GM12878 (cell line): ENCODE results near the gene TRIP4. TPM values are rescaled to one million over a fixed set of nuclear protein-coding genes. Genes with fewer than 3 reads are reported as not detected.

Experiments
- CHD4 ChIP-seq: fragments of 200-600 bp; sonication (generic); IDR thresholded peaks from 2 replicates; pipeline ENCODE4 v1.6.1; 2016; ENCODE audit warnings: mild to moderate bottlenecking
- CREM ChIP-seq: IDR thresholded peaks from 2 replicates; pipeline ENCODE4 v1.6.1; 2014; ENCODE audit warnings: antibody characterized with exemption, low read depth
- GATAD2B ChIP-seq: fragments of 450-650 bp; conservative IDR thresholded peaks from 2 replicates; pipeline ENCODE4 v1.6.1; 2017; ENCODE audit warnings: low read depth, mild to moderate bottlenecking, moderate library complexity
- HDAC2 ChIP-seq: fragments of 200-600 bp; sonication (generic); IDR thresholded peaks from 2 replicates; pipeline ENCODE4 v1.6.1; 2017
- IKZF2 ChIP-seq, 2 experiments: fragments of 450-650 bp; IDR thresholded peaks; 2 replicates each; pipeline ENCODE4 v1.6.1; 2017; ENCODE audit warnings: mild to moderate bottlenecking in 2 of 2, moderate library complexity in 2 of 2
- KAT2A ChIP-seq: conservative IDR thresholded peaks from 2 replicates; pipeline ENCODE4 v1.6.1; 2011; ENCODE audit warnings: low read depth, low read length; ENCODE audit not compliant: control insufficient read depth
- MEF2A ChIP-seq: IDR thresholded peaks from 2 replicates; pipeline ENCODE4 v1.6.1; 2011; ENCODE audit warnings: low read depth, mild to moderate bottlenecking, low read length, moderate library complexity; ENCODE audit not compliant: insufficient read depth
- POLR2AphosphoS2 ChIP-seq: IDR thresholded peaks from 2 replicates; pipeline ENCODE4 v1.6.1; 2011; ENCODE audit warnings: low read depth, mild to moderate bottlenecking, low read length, improper control_type of control experiment, moderate library complexity
- SIN3A ChIP-seq: IDR thresholded peaks from 2 replicates; pipeline ENCODE4 v1.6.1; 2012; ENCODE audit warnings: low read depth, low read length, improper control_type of control experiment
- SP1 ChIP-seq: IDR thresholded peaks from one replicate; pipeline ENCODE4 v1.6.1; 2011; ENCODE audit warnings: low read depth, low read length
- SPI1 ChIP-seq: IDR thresholded peaks from 2 replicates; pipeline ENCODE4 v1.6.1; 2011; ENCODE audit warnings: low read depth, mild to moderate bottlenecking, low read length, moderate library complexity, borderline replicate concordance; ENCODE audit not compliant: insufficient read depth
- STAT3 ChIP-seq: IDR thresholded peaks from 2 replicates; pipeline ENCODE4 v1.6.1; 2011; ENCODE audit warnings: low read depth, low read length, improper control_type of control experiment
- SUPT20H ChIP-seq: IDR thresholded peaks from 2 replicates; pipeline ENCODE4 v1.6.1; 2011; ENCODE audit warnings: low read depth, mild to moderate bottlenecking, low read length, moderate library complexity, borderline replicate concordance; ENCODE audit not compliant: control insufficient read depth
- SUZ12 ChIP-seq: fragments of 200-600 bp; sonication (generic); IDR thresholded peaks from one replicate; pipeline ENCODE4 v1.6.1; 2018; ENCODE audit warnings: antibody characterized with exemption, mild to moderate bottlenecking; ENCODE audit not compliant: unreplicated experiment
- TARDBP ChIP-seq: IDR thresholded peaks from 2 replicates; pipeline ENCODE4 v1.6.1; 2016; ENCODE audit warnings: borderline replicate concordance
- USF1 ChIP-seq: IDR thresholded peaks from 2 replicates; pipeline ENCODE4 v1.6.1; 2011; ENCODE audit warnings: borderline replicate concordance, low read depth, mild to moderate bottlenecking, moderate library complexity, mixed read lengths, low read length; ENCODE audit not compliant: insufficient read depth; ENCODE audit errors: extremely low read length
- ZBTB4 ChIP-seq: fragments of 450-650 bp; formaldehyde crosslinking; IDR thresholded peaks from 2 replicates; pipeline ENCODE4 v1.4.0; 2022; ENCODE audit warnings: mild to moderate bottlenecking, moderate library complexity
- ZNF274 ChIP-seq: IDR thresholded peaks from one replicate; pipeline ENCODE4 v1.8.0; 2011; ENCODE audit not compliant: insufficient read length, insufficient read depth
- ZZZ3 ChIP-seq: IDR thresholded peaks from 2 replicates; pipeline ENCODE4 v1.6.1; 2011; ENCODE audit warnings: low read depth; ENCODE audit not compliant: control insufficient read depth, insufficient read length
- polyA plus RNA-seq, 11 experiments: library from polyadenylated mRNA; depleted of rRNA in 4 of 11; unstranded in 6 of 11; stranded (reverse) in 5 of 11; fragments of >200 nt; fragmentation: Nextera tagmentation in 4 of 11; fragmentation: Illumina TruSeq in 1 of 11; extraction: Ambion mirVana in 4 of 11; extraction: Trizol in 1 of 11; gene quantifications; 1 replicate in 1 of 11; 2 replicates in 10 of 11; pipeline versions ENCODE4 v1.2.1 to v1.2.3, GENCODE V29; 2011 to 2016; ENCODE audit warnings: inconsistent platforms in 2 of 11, missing spikeins in 2 of 11, low read depth in 1 of 11
- total RNA-seq, 4 experiments: library from RNA; depleted of rRNA in 3 of 4; stranded (reverse); fragments of >200 nt in 3 of 4; fragmentation: Illumina TruSeq in 1 of 4; extraction: Trizol in 1 of 4; gene quantifications; 2 replicates each; pipeline versions ENCODE4 v1.2.1 to v1.2.3, GENCODE V29; 2013 to 2021
- TF ChIP-seq, protein P1 (sequence below): fragments of 150-350 bp; IDR thresholded peaks from 2 replicates; pipeline ENCODE4 v1.6.1; 2014; ENCODE audit warnings: mild to moderate bottlenecking, low read depth, low read length
- TF ChIP-seq, protein P2 (sequence below): IDR thresholded peaks from 2 replicates; pipeline ENCODE4 v1.6.1; 2011; ENCODE audit warnings: low read depth, mild to moderate bottlenecking, low read length, moderate library complexity, borderline replicate concordance; ENCODE audit errors: extremely low read depth
- TF ChIP-seq, protein P3 (sequence below): fragments of 450-650 bp; IDR thresholded peaks from 2 replicates; pipeline ENCODE4 v1.6.1; 2018; ENCODE audit warnings: mild to moderate bottlenecking, low read depth, moderate library complexity; ENCODE audit not compliant: partially characterized antibody

Gene TRIP4
- total and polyA plus RNA-seq, 10 of the 15 experiments (the other 5 are each of a cell fraction or from before 2014, with no cell fraction given), result 6.4 to 24.5 (median 20.0) TPM

- no peak for TF ChIP-seq ZBTB4 (CRISPR knock-in tag)
- TF ChIP-seq SIN3A, result peak; percentile 99
- TF ChIP-seq, protein P1, sequence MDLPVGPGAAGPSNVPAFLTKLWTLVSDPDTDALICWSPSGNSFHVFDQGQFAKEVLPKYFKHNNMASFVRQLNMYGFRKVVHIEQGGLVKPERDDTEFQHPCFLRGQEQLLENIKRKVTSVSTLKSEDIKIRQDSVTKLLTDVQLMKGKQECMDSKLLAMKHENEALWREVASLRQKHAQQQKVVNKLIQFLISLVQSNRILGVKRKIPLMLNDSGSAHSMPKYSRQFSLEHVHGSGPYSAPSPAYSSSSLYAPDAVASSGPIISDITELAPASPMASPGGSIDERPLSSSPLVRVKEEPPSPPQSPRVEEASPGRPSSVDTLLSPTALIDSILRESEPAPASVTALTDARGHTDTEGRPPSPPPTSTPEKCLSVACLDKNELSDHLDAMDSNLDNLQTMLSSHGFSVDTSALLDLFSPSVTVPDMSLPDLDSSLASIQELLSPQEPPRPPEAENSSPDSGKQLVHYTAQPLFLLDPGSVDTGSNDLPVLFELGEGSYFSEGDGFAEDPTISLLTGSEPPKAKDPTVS, result peak; percentile 77; the same call in 1 of the 2 replicates
- TF ChIP-seq HDAC2, result no peak
- peak; percentile 63 to 81; a peak in 3 of 4 replicates for TF ChIP-seq IKZF2 (IDR thresholded peaks at IDR 0.05)
- no peak for TF ChIP-seq CHD4
- no peak for TF ChIP-seq SUZ12
- TF ChIP-seq GATAD2B, result peak; percentile 74
- TF ChIP-seq, protein P2, sequence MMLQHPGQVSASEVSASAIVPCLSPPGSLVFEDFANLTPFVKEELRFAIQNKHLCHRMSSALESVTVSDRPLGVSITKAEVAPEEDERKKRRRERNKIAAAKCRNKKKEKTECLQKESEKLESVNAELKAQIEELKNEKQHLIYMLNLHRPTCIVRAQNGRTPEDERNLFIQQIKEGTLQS, result no peak
- peak; percentile 89 for TF ChIP-seq POLR2AphosphoS2
- no peak for TF ChIP-seq ZNF274
- TF ChIP-seq, protein P3, sequence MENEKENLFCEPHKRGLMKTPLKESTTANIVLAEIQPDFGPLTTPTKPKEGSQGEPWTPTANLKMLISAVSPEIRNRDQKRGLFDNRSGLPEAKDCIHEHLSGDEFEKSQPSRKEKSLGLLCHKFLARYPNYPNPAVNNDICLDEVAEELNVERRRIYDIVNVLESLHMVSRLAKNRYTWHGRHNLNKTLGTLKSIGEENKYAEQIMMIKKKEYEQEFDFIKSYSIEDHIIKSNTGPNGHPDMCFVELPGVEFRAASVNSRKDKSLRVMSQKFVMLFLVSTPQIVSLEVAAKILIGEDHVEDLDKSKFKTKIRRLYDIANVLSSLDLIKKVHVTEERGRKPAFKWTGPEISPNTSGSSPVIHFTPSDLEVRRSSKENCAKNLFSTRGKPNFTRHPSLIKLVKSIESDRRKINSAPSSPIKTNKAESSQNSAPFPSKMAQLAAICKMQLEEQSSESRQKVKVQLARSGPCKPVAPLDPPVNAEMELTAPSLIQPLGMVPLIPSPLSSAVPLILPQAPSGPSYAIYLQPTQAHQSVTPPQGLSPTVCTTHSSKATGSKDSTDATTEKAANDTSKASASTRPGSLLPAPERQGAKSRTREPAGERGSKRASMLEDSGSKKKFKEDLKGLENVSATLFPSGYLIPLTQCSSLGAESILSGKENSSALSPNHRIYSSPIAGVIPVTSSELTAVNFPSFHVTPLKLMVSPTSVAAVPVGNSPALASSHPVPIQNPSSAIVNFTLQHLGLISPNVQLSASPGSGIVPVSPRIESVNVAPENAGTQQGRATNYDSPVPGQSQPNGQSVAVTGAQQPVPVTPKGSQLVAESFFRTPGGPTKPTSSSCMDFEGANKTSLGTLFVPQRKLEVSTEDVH, result peak; percentile 83
- peak; percentile 90 for TF ChIP-seq SP1
- TF ChIP-seq MEF2A, result peak; percentile 82
- TF ChIP-seq ZZZ3, result no peak
- TF ChIP-seq CREM, result peak; percentile 89
- TF ChIP-seq USF1, result peak; percentile 65
- peak; percentile 91 for TF ChIP-seq TARDBP
- 0 out of 2 replicates have a peak, but pooled peaks have one; percentile 90 for TF ChIP-seq STAT3
- no peak for TF ChIP-seq SUPT20H
- 0 out of 2 replicates have a peak, but pooled peaks have one; percentile 11 for TF ChIP-seq SPI1
- no peak for TF ChIP-seq KAT2A
These were observed at the start of gene TRIP4 (continued) for GRCh38 chr15:64387562-64388168.
